ENCODE data around the gene CFAP45.
"Not testable (repeated sequence)": the region's sequence is repeated elsewhere in the genome, so short reads cannot be mapped to it uniquely, and the experiment has no call there.

Gene CFAP45

DNA sequence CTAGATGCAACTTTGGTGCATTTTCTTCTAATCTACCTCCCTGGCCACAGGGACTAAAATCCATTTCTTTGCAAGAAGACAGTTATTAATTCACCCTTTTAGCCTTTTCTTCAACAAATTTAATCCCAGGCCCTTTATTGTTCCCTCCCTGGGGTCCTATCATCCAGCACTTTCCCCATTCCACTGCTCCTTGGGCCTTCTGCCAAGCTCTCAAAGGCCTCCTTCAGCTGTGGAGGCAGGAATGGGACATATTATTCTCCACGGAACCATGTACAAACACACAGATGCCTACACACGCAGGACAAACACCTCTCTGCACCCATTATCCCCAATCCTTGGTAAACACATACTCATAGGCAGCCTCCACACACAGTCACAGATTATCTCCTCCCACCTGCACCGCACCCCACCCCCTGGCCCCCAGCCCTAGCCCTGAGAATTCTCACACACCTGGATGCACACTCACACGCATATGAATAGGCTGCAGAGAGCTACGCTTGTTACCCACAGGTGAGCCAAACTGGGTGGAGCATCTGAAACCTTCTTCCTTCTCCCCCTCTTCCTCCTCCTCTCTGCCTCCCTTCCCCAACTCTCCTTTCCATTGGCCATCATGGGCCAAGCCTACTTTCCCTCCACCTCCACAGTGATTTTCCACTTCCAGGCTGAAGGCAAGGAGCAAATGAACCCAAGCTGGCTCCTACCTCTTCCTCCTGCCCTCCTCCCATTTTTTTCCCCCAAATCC lies 13.7 kb upstream of the CFAP45 start:
- Mint-ChIP-seq H3K9me3 (no peaks in the 10 kb centered on the region), H3K4me3 (no peak overlapping the region), H3K27ac (no peak overlapping the region), H3K27me3 (ENCODE audit: low read depth, poor library complexity) (peaks cover 6% of the 10 kb centered on the region), H3K4me1 (peaks cover 57% of the 10 kb centered on the region), H3K36me3 (ENCODE audit: low read depth) (no peaks in the 10 kb centered on the region)
- DNase-seq = no peak
- TF ChIP-seq, protein P1, sequence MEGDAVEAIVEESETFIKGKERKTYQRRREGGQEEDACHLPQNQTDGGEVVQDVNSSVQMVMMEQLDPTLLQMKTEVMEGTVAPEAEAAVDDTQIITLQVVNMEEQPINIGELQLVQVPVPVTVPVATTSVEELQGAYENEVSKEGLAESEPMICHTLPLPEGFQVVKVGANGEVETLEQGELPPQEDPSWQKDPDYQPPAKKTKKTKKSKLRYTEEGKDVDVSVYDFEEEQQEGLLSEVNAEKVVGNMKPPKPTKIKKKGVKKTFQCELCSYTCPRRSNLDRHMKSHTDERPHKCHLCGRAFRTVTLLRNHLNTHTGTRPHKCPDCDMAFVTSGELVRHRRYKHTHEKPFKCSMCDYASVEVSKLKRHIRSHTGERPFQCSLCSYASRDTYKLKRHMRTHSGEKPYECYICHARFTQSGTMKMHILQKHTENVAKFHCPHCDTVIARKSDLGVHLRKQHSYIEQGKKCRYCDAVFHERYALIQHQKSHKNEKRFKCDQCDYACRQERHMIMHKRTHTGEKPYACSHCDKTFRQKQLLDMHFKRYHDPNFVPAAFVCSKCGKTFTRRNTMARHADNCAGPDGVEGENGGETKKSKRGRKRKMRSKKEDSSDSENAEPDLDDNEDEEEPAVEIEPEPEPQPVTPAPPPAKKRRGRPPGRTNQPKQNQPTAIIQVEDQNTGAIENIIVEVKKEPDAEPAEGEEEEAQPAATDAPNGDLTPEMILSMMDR (IDR thresholded peaks at IDR 0.05) = no peak

DNA sequence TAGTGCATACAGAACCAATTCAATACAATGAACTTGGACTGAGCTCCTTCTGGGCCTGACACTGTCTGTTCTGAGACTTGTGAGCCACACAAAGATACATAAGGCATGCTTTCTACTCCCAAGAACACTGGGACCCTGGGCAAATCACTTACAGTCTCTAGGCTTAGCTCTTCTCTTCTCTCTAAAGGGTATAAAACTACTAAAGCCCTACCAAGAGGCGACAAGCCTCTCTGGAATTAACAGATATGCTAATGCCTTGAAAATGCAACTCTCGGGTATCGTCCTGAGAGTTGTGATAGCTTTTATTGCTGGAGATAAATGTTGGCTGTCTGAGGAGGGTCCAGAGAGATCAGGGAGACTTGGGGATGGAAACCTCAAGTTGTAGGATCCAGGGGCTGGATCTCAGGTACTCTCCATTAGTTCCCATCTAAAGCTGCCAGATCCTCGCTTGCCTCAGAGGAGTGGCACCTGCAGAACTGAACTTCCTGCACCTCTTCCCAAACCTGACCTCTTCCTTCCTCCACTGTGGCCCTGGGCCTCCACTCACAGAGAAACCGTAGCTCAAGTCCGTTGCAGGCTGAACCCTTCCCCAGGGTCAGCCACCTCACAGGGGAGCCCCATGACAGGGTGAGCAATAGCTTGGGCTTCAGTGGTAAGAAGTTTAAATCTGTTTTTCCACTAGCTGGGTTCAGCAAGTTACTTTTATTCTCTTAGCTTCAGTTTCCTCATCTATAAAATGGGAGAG lies 11.5 kb upstream of the CFAP45 start:
- H3K4me1 Mint-ChIP-seq = peaks cover 43% of the 10 kb centered on the region
- no peaks in the 10 kb centered on the region for H3K9me3 Mint-ChIP-seq
- H3K36me3 Mint-ChIP-seq (ENCODE audit: low read depth) = no peaks in the 10 kb centered on the region
- TF ChIP-seq, protein P1 (IDR thresholded peaks at IDR 0.05) = no peak
- peaks cover 8% of the 10 kb centered on the region for H3K27me3 Mint-ChIP-seq (ENCODE audit: low read depth, poor library complexity)
- no peak overlapping the region for H3K27ac Mint-ChIP-seq
- DNase-seq = no peak
- H3K4me3 Mint-ChIP-seq = no peak overlapping the region

DNA sequence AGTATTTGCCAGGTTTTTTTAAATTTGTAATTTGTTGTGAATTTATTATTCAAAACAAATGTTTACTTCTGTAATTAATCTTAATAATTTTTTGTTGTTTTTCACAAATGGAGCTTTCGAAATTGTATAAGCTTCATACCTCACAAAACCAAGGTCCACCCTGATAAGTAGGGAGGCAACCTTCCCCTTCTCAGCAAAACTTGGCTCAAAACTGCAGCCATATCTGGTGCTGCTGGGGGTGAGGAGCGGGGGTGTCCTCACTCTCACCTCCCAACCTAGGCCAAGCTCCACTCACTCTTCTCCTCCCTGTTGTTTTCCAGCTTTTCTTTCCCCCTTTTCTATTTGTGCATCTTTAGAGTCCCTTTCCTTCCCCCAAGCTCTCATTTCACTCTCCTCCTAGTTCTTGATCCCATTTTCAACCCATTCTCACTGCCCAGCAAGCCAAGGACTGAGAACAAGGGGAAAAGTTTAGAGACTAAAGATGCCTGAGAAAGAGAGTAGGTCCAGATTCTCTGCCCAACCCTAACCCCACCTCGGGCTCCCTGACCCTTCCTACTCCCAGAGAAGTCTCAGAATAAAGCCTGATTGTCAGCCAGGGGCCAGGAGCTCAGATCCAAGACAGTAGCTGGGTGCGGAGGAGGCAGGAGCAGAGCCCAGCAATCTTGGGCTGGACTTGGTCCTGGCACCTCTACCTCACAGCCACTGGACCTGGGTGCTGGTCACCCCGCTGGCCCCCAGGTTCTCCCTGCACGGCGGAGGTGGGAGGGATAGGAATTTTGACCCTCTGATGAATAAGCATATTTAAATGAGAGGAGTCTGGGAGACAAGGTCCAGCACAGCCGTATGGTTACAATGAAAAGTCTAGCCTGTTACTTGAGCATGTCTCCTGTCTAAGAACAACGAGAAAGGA lies 8.3 kb upstream of the CFAP45 start:
- Mint-ChIP-seq H3K4me3 (no peak overlapping the region), H3K36me3 (ENCODE audit: low read depth) (peaks cover 6% of the 10 kb centered on the region), H3K27ac (no peak overlapping the region), H3K9me3 (peaks cover 21% of the 10 kb centered on the region), H3K27me3 (ENCODE audit: low read depth, poor library complexity) (peaks cover 12% of the 10 kb centered on the region), H3K4me1 (peaks cover 28% of the 10 kb centered on the region)
- DNase-seq = no peak
- TF ChIP-seq, protein P1 (IDR thresholded peaks at IDR 0.05) = no peak

DNA sequence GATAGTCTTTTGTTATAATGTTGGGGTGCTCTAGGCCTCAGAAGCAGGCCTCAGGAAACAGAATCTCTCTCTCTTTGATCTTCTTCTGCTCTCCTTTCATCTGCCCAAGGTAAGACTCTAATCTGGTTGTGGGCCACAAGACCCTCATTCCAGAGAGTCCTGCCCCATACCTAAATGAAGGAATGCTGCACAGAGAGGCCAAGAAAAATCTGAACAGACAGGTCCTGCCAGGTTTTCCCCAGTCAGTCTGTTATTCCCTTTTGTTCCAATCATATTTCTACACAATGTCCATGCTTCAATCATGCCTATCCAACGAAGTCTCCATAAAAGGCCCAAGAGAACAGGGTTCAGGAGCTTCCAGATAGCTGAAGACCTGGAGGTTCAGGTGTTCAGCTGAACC lies 7.0 kb upstream of the CFAP45 start:
- peaks cover 6% of the 10 kb centered on the region for H3K36me3 Mint-ChIP-seq (ENCODE audit: low read depth)
- no peak overlapping the region for H3K27ac Mint-ChIP-seq
- peaks cover 8% of the 10 kb centered on the region for H3K27me3 Mint-ChIP-seq (ENCODE audit: low read depth, poor library complexity)
- H3K4me1 Mint-ChIP-seq = peaks cover 23% of the 10 kb centered on the region
- no peak overlapping the region for H3K4me3 Mint-ChIP-seq
- DNase-seq = no peak
- peaks cover 23% of the 10 kb centered on the region for H3K9me3 Mint-ChIP-seq
- TF ChIP-seq, protein P1 (IDR thresholded peaks at IDR 0.05) = no peak

DNA sequence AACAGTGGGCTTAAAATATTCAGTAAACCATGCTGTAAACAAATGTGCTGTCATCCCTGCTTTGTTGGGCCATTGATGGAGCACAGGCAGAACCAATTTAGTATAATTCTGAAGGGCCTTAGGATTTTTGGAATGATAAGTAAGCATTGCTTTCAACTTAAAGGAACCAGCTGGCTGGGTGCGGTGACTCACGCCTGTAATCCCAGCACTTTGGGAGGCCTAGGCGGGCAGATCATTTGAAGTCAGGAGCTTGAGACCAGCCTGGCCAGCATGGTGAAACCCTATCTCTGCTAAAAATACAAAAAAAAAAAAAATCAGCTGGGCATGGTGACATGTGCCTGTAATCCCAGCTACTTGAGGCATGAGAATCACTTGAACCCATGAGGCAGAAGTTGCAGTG lies 4.1 kb upstream of the CFAP45 start:
- H3K36me3 Mint-ChIP-seq (ENCODE audit: low read depth); H3K4me3 Mint-ChIP-seq; H3K27ac Mint-ChIP-seq; DNase-seq: not testable (repeated sequence)
- Mint-ChIP-seq H3K4me1 (peaks cover 18% of the 10 kb centered on the region), H3K9me3 (peaks cover 23% of the 10 kb centered on the region), H3K27me3 (ENCODE audit: low read depth, poor library complexity) (peaks cover 25% of the 10 kb centered on the region)

DNA sequence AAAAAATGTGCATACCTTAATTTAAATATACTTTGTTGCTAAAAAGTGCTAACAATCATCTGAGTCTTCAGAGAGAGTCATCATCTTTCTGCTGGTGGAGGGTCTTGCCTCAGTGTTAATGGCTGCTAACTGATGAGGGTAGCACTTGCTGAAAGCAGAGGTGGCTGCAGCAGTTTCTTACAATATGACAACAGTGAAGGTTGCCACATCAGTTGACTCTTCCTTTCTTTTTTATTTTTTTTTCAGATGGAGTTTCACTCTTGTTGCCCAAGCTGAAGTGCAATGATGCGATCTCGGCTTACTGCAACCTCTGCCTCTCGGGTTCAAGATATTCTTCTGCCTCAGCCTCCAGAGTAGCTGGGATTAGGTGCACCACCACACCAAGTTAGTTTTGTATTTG lies 2.6 kb upstream of the CFAP45 start:
- no peak overlapping the region for H3K4me3 Mint-ChIP-seq
- TF ChIP-seq, protein P1 (IDR thresholded peaks at IDR 0.05) = no peak
- peaks cover 31% of the 10 kb centered on the region for H3K27me3 Mint-ChIP-seq (ENCODE audit: low read depth, poor library complexity)
- no peak for DNase-seq
- no peak overlapping the region for H3K27ac Mint-ChIP-seq
- peaks cover 23% of the 10 kb centered on the region for H3K9me3 Mint-ChIP-seq
- peaks cover 18% of the 10 kb centered on the region for H3K4me1 Mint-ChIP-seq
- peaks cover 6% of the 10 kb centered on the region for H3K36me3 Mint-ChIP-seq (ENCODE audit: low read depth)

All from nephron progenitor cell (in vitro differentiated cells).